Liver (tissue), 9 donors: ENCODE measurements around the gene DIPK1B. TPM values are rescaled to one million over a fixed set of nuclear protein-coding genes. Genes with fewer than 3 reads are reported as not detected.

Experiments
- DNase-seq: peaks from one replicate; pipeline ENCODE4 v3.0.0-alpha.2; 2017; ENCODE audit warnings: low spot score
- H3K27ac ChIP-seq, 2 donors: one replicate each; pipeline ENCODE4 v1.7.0; 2013; ENCODE audit warnings: inconsistent platforms in 2 of 2, low read length in 2 of 2, control low read depth in 1 of 2, low read depth in 1 of 2, mild to moderate bottlenecking in 1 of 2
- H3K27me3 ChIP-seq, 4 donors: one replicate each; pipeline versions ENCODE4 v1.6.1 to v1.7.0; 2013; ENCODE audit warnings: low read length in 3 of 4, inconsistent platforms in 1 of 4, mild to moderate bottlenecking in 1 of 4, moderate library complexity in 1 of 4; ENCODE audit not compliant: control insufficient read depth in 4 of 4, insufficient read depth in 4 of 4
- H3K36me3 ChIP-seq, 4 donors: one replicate each; pipeline versions ENCODE4 v1.6.1 to v1.7.0; 2013; ENCODE audit warnings: low read length in 3 of 4, mild to moderate bottlenecking in 3 of 4, low read depth in 1 of 4, moderate library complexity in 1 of 4; ENCODE audit not compliant: control insufficient read depth in 4 of 4, insufficient read depth in 3 of 4
- H3K4me1 ChIP-seq, 4 donors: one replicate each; pipeline versions ENCODE4 v1.6.1 to v1.7.0; 2013; ENCODE audit warnings: low read length in 3 of 4, mild to moderate bottlenecking in 3 of 4, moderate library complexity in 1 of 4; ENCODE audit not compliant: control insufficient read depth in 4 of 4, insufficient read depth in 4 of 4
- H3K4me3 ChIP-seq, 3 donors: one replicate each; pipeline versions ENCODE4 v1.6.1 to v1.7.0; 2013; ENCODE audit warnings: low read length in 3 of 3, control low read depth in 1 of 3, low read depth in 1 of 3, mild to moderate bottlenecking in 1 of 3
- H3K9ac ChIP-seq, 2 donors: one replicate each; pipeline ENCODE4 v1.7.0; 2013; ENCODE audit warnings: low read length in 2 of 2, mild to moderate bottlenecking in 2 of 2, moderate library complexity in 2 of 2, control low read depth in 1 of 2, low read depth in 1 of 2
- H3K9me3 ChIP-seq, 4 donors: one replicate each; pipeline versions ENCODE4 v1.6.1 to v1.7.0; 2013; ENCODE audit warnings: low read length in 3 of 4; ENCODE audit not compliant: control insufficient read depth in 4 of 4
- FOXA1 ChIP-seq: IDR thresholded peaks from 2 replicates; pipeline ENCODE4 v1.6.1; 2016; ENCODE audit warnings: antibody characterized with exemption
- FOXA2 ChIP-seq: IDR thresholded peaks from 2 replicates; pipeline ENCODE4 v1.6.1; 2016; ENCODE audit warnings: antibody characterized with exemption
- HNF4A ChIP-seq, 2 donors: conservative IDR thresholded peaks; 2 replicates each; pipeline ENCODE4 v1.6.1; 2016; ENCODE audit warnings: antibody characterized with exemption in 2 of 2, mild to moderate bottlenecking in 2 of 2
- HNF4G ChIP-seq: IDR thresholded peaks from 2 replicates; pipeline ENCODE4 v1.6.1; 2016; ENCODE audit warnings: antibody characterized with exemption
- JUND ChIP-seq, 2 donors: IDR thresholded peaks; 2 replicates each; pipeline ENCODE4 v1.6.1; 2016; ENCODE audit warnings: antibody characterized with exemption in 2 of 2
- RAD21 ChIP-seq, 2 donors: IDR thresholded peaks; 2 replicates each; pipeline ENCODE4 v1.6.1; 2016; ENCODE audit warnings: antibody characterized with exemption in 2 of 2, mild to moderate bottlenecking in 2 of 2
- REST ChIP-seq: IDR thresholded peaks from 2 replicates; pipeline ENCODE4 v1.6.1; 2016; ENCODE audit warnings: antibody characterized with exemption, mild to moderate bottlenecking
- RXRA ChIP-seq, 2 donors: IDR thresholded peaks; 2 replicates each; pipeline ENCODE4 v1.6.1; 2017 to 2018; ENCODE audit warnings: antibody characterized with exemption in 2 of 2, mild to moderate bottlenecking in 1 of 2
- SP1 ChIP-seq: IDR thresholded peaks from 2 replicates; pipeline ENCODE4 v1.6.1; 2018; ENCODE audit warnings: antibody characterized with exemption, mild to moderate bottlenecking
- TAF1 ChIP-seq: conservative IDR thresholded peaks from 2 replicates; pipeline ENCODE4 v1.6.1; 2016; ENCODE audit warnings: antibody characterized with exemption, mild to moderate bottlenecking
- YY1 ChIP-seq: IDR thresholded peaks from 2 replicates; pipeline ENCODE4 v1.6.1; 2016; ENCODE audit warnings: antibody characterized with exemption, mild to moderate bottlenecking
- WGBS: extraction: QIAGEN DNeasy Blood & Tissue Kit; methylation state at CpG from one replicate; pipeline ENCODE4 v1.1.7; 2013; 5-methylcytosine and 5-hydroxymethylcytosine counted together
- polyA plus RNA-seq, 2 donors: library from polyadenylated mRNA; stranded (reverse) in 1 of 2; unstranded in 1 of 2; fragments of 200-250 nt in 1 of 2; fragments of >200 nt in 1 of 2; fragmentation: Nextera tagmentation in 1 of 2; extraction: Ambion mirVana in 1 of 2; gene quantifications; one replicate each; pipeline versions ENCODE4 v1.2.1 to v1.2.3, GENCODE V29; 2013 to 2015
- total RNA-seq, 2 donors: library from RNA; depleted of rRNA; stranded (reverse); fragments of >200 nt; gene quantifications; one replicate each; pipeline ENCODE4 v1.2.3, GENCODE V29; 2014
- TF ChIP-seq, protein P1 (sequence below): fragments of 150-350 bp; IDR thresholded peaks from 2 replicates; pipeline ENCODE4 v1.5.1; 2017; ENCODE audit warnings: improper control_type of control experiment, low read depth, low read length; ENCODE audit not compliant: missing input control
- TF ChIP-seq, protein P2 (sequence below): IDR thresholded peaks from 2 replicates; pipeline ENCODE4 v1.6.1; 2016; ENCODE audit warnings: antibody characterized with exemption
- TF ChIP-seq, protein P3 (sequence below): IDR thresholded peaks from 2 replicates; pipeline ENCODE4 v1.6.1; 2016; ENCODE audit warnings: antibody characterized with exemption
- donor health status: healthy.
- donor health status: healthy.
- donor health status: healthy.
- donor health status: healthy.
- donor health status: healthy.

DIPK1B gene
- total and polyA plus RNA-seq, 4 donors, result 2.3 to 19.7 (median 5.2) TPM

- DNase-seq, result no peak
- WGBS, result 14% methylated on average over 18 of the region's 18 CpGs
- peak overlapping the region in 1 of 2 donors; percentile 53 for H3K9ac ChIP-seq
- H3K27me3 ChIP-seq, result no peaks in the 10 kb centered on the region
- H3K9me3 ChIP-seq, result no peaks in the 10 kb centered on the region
- H3K4me1 ChIP-seq, result peaks cover 0 to 54% (median 36%) of the 10 kb centered on the region in 4 donors
- peak overlapping the region in 1 of 2 donors; percentile 85 for H3K27ac ChIP-seq
- peaks cover 15 to 33% (median 23%) of the 10 kb centered on the region in 4 donors for H3K36me3 ChIP-seq
- peak overlapping the region; percentile 28 to 99 (median 70) for H3K4me3 ChIP-seq
- TF ChIP-seq JUND (IDR thresholded peaks at IDR 0.05) (no peak), HNF4A (conservative IDR thresholded peaks at IDR 0.05) (peak in 1 of 2 donors; percentile 6), RAD21 (IDR thresholded peaks at IDR 0.05) (peak; percentile 33 to 52)
- TF ChIP-seq, protein P1, sequence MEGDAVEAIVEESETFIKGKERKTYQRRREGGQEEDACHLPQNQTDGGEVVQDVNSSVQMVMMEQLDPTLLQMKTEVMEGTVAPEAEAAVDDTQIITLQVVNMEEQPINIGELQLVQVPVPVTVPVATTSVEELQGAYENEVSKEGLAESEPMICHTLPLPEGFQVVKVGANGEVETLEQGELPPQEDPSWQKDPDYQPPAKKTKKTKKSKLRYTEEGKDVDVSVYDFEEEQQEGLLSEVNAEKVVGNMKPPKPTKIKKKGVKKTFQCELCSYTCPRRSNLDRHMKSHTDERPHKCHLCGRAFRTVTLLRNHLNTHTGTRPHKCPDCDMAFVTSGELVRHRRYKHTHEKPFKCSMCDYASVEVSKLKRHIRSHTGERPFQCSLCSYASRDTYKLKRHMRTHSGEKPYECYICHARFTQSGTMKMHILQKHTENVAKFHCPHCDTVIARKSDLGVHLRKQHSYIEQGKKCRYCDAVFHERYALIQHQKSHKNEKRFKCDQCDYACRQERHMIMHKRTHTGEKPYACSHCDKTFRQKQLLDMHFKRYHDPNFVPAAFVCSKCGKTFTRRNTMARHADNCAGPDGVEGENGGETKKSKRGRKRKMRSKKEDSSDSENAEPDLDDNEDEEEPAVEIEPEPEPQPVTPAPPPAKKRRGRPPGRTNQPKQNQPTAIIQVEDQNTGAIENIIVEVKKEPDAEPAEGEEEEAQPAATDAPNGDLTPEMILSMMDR, result peak; percentile 48
- TF ChIP-seq, protein P2, sequence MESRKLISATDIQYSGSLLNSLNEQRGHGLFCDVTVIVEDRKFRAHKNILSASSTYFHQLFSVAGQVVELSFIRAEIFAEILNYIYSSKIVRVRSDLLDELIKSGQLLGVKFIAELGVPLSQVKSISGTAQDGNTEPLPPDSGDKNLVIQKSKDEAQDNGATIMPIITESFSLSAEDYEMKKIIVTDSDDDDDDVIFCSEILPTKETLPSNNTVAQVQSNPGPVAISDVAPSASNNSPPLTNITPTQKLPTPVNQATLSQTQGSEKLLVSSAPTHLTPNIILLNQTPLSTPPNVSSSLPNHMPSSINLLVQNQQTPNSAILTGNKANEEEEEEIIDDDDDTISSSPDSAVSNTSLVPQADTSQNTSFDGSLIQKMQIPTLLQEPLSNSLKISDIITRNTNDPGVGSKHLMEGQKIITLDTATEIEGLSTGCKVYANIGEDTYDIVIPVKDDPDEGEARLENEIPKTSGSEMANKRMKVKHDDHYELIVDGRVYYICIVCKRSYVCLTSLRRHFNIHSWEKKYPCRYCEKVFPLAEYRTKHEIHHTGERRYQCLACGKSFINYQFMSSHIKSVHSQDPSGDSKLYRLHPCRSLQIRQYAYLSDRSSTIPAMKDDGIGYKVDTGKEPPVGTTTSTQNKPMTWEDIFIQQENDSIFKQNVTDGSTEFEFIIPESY, result no peak
Measured at GRCh38 chr9:136726631-136727191, 14.3 kb downstream of the DIPK1B start.

DNA sequence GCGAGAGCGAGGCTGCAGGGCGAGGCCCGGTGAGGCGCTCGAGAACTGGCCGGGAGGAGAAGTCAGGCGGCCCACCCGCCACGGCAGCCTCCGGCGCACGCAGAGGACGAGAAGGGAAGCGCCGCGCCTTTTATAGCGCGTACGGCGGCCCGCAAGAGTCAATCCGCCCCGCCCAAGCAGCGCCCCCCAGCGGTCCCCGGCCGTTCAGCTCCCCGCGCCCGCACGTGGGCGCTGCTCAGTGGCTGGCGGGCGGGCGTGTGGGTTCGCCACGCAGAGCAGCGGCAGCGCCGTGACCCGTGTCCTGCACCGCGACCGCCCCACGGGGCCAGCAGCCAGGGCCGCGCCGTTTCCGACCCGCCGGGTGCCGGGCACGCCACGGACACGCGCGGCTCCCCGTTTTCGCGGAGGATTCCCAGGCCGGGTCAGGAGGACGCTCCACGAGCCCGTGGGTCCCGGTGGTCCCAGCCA, 15.7 kb downstream of the DIPK1B start:
- Histone ChIP-seq H3K9ac (peak overlapping the region; percentile 22 to 82), H3K4me1 (peaks cover 0 to 44% (median 33%) of the 10 kb centered on the region in 4 donors)
- under 1% methylated on average over 66 of the region's 66 CpGs for WGBS

More for the DNA sequence above, 15.7 kb downstream of the DIPK1B start:
- Histone ChIP-seq H3K4me3 (peak overlapping the region; percentile 70 to 99 (median 77)), H3K36me3 (peaks cover 12 to 26% (median 19%) of the 10 kb centered on the region in 4 donors), H3K27me3 (no peaks in the 10 kb centered on the region), H3K9me3 (no peaks in the 10 kb centered on the region), H3K27ac (peak overlapping the region; percentile 55 to 85)
- TF ChIP-seq, protein P1, result peak; percentile 90
- TF ChIP-seq RXRA (IDR thresholded peaks at IDR 0.05) (peak in 1 of 2 donors; percentile 13), FOXA1 (no peak), YY1 (peak; percentile 62), RAD21 (IDR thresholded peaks at IDR 0.05) (peak in 1 of 2 donors; percentile 49), HNF4G (no peak), SP1 (peak; percentile 64), REST (peak; percentile 79), FOXA2 (no peak), JUND (IDR thresholded peaks at IDR 0.05) (no peak), TAF1 (peak; percentile 96)
- TF ChIP-seq, protein P3, sequence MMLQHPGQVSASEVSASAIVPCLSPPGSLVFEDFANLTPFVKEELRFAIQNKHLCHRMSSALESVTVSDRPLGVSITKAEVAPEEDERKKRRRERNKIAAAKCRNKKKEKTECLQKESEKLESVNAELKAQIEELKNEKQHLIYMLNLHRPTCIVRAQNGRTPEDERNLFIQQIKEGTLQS, result no peak
- DNase-seq, result peak; percentile 93
